Measurements from ENCODE around the gene KCNMA1. TPM values are rescaled to one million over a fixed set of nuclear protein-coding genes. Genes with fewer than 3 reads are reported as not detected.

KCNMA1 gene
- total RNA-seq, 4 donors from 2014 or later, result 146 to 300 (median 265) TPM

DNA sequence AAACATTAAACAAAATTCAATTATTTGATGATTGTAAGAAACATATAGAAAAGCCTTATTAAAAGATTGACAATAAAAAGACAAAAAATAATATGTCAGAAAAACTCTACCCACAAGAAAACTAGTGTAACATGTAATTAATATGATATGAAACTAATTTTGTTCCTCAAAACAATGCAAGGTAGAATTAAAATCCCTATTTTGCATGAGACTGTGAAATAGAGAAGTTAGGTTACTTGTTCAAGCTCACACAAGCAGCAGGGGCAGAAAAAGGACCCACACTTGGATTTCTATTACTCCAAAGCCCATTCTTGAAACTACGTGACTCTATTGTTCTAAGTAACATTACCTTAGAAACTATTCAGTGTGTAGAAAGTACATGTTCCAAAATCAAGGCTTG lies 96.4 kb downstream of the KCNMA1 start:
- WGBS, result 97% methylated on average over 1 of the region's 1 CpG
- Histone ChIP-seq H3K27me3 (no peaks in the 10 kb centered on the region), H3K4me3 (no peak overlapping the region), H3K9me3 (no peaks in the 10 kb centered on the region), H3K36me3 (no peaks in the 10 kb centered on the region), H3K27ac (replicated peaks in 1 of 4) (no peak overlapping the region), H3K4me1 (peaks cover 0 to 44% (median 34%) of the 10 kb centered on the region in 4 donors)
- intact Hi-C loops (cut with DNase I), result no loop called here
- no peak for TF ChIP-seq POLR2A (IDR thresholded peaks at IDR 0.05; ENCODE audit: low read depth)
- TF ChIP-seq, protein P1, sequence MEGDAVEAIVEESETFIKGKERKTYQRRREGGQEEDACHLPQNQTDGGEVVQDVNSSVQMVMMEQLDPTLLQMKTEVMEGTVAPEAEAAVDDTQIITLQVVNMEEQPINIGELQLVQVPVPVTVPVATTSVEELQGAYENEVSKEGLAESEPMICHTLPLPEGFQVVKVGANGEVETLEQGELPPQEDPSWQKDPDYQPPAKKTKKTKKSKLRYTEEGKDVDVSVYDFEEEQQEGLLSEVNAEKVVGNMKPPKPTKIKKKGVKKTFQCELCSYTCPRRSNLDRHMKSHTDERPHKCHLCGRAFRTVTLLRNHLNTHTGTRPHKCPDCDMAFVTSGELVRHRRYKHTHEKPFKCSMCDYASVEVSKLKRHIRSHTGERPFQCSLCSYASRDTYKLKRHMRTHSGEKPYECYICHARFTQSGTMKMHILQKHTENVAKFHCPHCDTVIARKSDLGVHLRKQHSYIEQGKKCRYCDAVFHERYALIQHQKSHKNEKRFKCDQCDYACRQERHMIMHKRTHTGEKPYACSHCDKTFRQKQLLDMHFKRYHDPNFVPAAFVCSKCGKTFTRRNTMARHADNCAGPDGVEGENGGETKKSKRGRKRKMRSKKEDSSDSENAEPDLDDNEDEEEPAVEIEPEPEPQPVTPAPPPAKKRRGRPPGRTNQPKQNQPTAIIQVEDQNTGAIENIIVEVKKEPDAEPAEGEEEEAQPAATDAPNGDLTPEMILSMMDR (IDR thresholded peaks at IDR 0.05), result no peak
- TF ChIP-seq POLR2AphosphoS5 (IDR thresholded peaks at IDR 0.05), result no peak
- no peak for TF ChIP-seq EP300 (IDR thresholded peaks at IDR 0.05)
- no peak for DNase-seq (ENCODE audit: extremely low spot score)

DNA sequence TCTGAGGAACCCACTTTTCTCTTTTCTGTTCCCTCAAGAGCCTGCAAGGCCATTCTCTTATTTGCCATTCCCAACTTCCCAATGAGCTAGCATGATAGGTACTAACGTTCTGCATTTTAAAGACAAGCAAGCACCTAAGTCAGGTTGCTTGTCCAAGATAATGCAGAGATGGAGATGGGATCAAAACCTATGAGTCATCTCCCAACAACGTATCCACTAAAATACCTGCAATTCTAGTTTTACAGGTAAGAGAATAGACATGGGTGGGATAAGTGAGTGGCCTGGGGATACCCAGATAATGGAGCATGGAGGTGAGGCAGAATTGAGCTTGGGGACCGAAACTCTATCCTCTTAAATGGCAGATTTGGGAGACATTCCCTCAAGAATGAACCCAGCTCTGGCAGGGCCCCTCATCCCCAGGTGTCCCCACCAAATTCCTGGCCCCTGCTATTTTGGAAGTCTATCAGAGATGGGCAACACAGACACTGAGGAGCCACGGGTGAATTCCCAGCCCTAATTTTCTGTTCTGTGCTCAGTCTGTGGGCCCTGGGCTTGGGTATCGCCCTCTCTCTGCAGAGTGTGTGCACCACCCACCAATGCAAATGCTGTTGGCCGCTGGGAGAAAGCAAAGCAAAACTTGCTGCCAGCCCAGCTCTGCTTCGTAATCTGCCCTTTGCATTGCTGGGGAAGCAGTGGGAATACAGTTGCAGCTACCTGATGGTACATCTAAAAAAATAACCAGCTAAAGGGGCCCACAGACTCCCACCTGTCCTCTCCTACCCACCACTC lies 98.3 kb downstream of the KCNMA1 start:
- intact Hi-C loops (cut with DNase I), result no loop called here
- DNase-seq (ENCODE audit: extremely low spot score), result no peak
- H3K27me3 ChIP-seq, result no peaks in the 10 kb centered on the region
- no peaks in the 10 kb centered on the region for H3K9me3 ChIP-seq
- no peaks in the 10 kb centered on the region for H3K36me3 ChIP-seq
- H3K27ac ChIP-seq (replicated peaks in 1 of 4), result peak overlapping the region in 3 of 4 donors; percentile 46 to 67 (median 61)
- peaks cover 0 to 50% (median 35%) of the 10 kb centered on the region in 4 donors for H3K4me1 ChIP-seq
- TF ChIP-seq POLR2A (IDR thresholded peaks at IDR 0.05; ENCODE audit: low read depth), result no peak
- TF ChIP-seq EP300 (IDR thresholded peaks at IDR 0.05), result no peak
- TF ChIP-seq, protein P1 (IDR thresholded peaks at IDR 0.05), result no peak
- TF ChIP-seq POLR2AphosphoS5 (IDR thresholded peaks at IDR 0.05), result no peak
- WGBS, result 78% methylated on average over 7 of the region's 7 CpGs
- no peak overlapping the region for H3K4me3 ChIP-seq

DNA sequence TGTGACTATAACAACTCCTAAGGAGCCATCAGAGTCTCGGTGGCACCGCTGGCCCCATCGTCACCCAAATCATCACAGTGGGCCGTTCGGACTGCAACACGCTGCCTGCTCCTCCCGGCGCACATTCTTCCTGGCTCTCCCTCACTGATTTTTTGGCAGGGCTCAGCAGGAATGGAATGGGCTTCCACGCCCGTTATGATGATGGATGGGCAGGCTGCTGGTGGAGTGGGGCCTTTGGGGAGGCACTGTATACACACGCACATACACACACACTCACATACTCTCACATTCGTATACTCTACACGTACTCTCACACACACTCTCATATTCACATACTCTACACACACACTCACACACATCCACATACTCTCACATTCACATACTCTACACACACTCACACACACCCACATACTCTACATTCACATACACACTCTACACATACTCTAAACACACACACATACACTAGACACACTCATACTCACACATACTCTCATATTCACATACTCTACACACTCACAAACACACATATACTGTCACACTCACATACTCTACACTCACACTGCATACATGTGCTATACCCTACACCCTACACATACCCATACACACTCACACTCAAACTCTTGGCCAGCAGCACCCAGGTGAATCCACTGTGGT lies 99.8 kb downstream of the KCNMA1 start:
- WGBS, result 37% methylated on average over 13 of the region's 13 CpGs
- TF ChIP-seq, protein P1 (IDR thresholded peaks at IDR 0.05), result no peak
- peak in 1 of 2 donors; percentile 50 for TF ChIP-seq POLR2AphosphoS5 (IDR thresholded peaks at IDR 0.05)
- Histone ChIP-seq H3K27ac (replicated peaks in 1 of 4) (peak overlapping the region; percentile 46 to 67 (median 60)), H3K27me3 (no peaks in the 10 kb centered on the region), H3K4me1 (peaks cover 0 to 65% (median 50%) of the 10 kb centered on the region in 4 donors), H3K36me3 (no peaks in the 10 kb centered on the region), H3K9me3 (no peaks in the 10 kb centered on the region), H3K4me3 (no peak overlapping the region)
- no peak for DNase-seq (ENCODE audit: extremely low spot score)
- intact Hi-C loops (cut with DNase I), result no loop called here

DNA sequence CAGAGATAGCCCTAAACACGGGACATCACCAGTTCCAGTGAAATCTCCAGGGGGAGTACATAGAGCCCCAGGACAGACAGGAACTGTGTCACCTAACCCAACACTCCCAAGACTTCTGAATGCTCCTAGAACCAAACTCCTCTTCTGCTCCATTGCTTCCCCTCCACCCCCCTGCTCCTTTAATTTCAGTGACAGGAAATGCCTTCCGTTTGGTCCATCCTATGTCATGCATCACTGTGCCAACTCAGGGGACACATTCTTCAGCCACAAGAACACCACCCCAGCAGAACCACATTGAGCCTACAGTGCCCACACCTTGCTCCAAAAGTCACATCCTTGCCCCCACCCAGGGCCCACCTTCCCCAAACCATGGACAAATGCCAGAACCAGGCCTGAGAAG lies 100.5 kb downstream of the KCNMA1 start:
- no peak for DNase-seq (ENCODE audit: extremely low spot score)
- H3K27me3 ChIP-seq, result no peaks in the 10 kb centered on the region
- H3K9me3 ChIP-seq, result no peaks in the 10 kb centered on the region
- intact Hi-C loops (cut with DNase I), result no loop called here
- H3K4me3 ChIP-seq, result no peak overlapping the region
- H3K4me1 ChIP-seq, result peaks cover 0 to 70% (median 58%) of the 10 kb centered on the region in 4 donors
- H3K36me3 ChIP-seq, result no peaks in the 10 kb centered on the region
- peak overlapping the region; percentile 46 to 67 (median 60) for H3K27ac ChIP-seq (replicated peaks in 1 of 4)
- no peak for TF ChIP-seq POLR2A (IDR thresholded peaks at IDR 0.05; ENCODE audit: low read depth)
- no peak for TF ChIP-seq POLR2AphosphoS5 (IDR thresholded peaks at IDR 0.05)
- TF ChIP-seq, protein P1 (IDR thresholded peaks at IDR 0.05), result no peak
- no peak for TF ChIP-seq EP300 (IDR thresholded peaks at IDR 0.05)
- 66% methylated on average over 2 of the region's 2 CpGs for WGBS
